Hair follicular keratinocyte (primary cell): ENCODE results near the gene TMPRSS11A. TPM values are rescaled to one million over a fixed set of nuclear protein-coding genes. Genes with fewer than 3 reads are reported as not detected.

ENCODE experiments used
- total RNA-seq: library from RNA; depleted of rRNA; stranded (reverse); fragments of >200 nt; gene quantifications from 2 replicates; pipeline ENCODE4 v1.2.3, GENCODE V29; 2015

TMPRSS11A gene, protein sequence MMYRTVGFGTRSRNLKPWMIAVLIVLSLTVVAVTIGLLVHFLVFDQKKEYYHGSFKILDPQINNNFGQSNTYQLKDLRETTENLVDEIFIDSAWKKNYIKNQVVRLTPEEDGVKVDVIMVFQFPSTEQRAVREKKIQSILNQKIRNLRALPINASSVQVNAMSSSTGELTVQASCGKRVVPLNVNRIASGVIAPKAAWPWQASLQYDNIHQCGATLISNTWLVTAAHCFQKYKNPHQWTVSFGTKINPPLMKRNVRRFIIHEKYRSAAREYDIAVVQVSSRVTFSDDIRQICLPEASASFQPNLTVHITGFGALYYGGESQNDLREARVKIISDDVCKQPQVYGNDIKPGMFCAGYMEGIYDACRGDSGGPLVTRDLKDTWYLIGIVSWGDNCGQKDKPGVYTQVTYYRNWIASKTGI
- total RNA-seq: not detected in 2 replicates

DNA sequence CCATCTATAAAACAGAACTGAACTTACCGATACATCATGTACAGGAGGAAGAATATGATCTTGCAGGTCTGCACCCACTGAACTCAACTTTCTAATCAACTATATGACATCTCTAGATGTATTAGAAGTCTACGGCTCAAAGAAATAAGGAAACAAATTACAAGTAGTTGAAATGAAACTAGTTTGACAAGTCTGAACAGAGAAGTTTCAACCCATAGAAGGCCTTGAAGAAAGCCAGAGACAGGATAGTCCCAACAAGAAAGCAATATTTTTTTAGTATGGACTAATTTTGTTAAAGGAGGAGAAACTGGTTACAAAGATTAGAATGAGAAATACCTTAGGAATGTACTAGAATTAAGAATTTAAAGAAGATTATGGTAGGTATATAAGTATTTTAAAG is at the start of gene TMPRSS11A:
TMPRSS11A (minus strand) TSS at position 138 of the 400 bp plus-strand sequence; CDS start at position 38, 100 bp downstream.

DNA sequence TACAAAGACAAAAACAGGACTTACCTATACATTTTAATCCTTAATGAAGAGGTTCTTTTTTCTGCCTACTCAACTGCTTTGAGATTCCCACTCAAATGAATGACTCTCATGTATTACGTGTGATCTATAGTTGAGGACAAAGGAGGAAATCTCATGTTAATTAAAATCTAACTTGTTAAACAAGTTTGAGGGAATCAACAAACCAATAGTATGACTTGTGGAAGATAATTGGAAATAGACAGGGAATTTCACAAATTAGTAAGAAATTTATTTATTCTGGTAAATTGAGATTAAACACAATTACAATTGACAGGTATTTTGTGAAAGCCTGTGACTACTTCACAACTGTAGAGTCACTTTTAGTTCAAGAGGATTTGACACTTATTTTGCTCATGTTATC is 79.4 kb downstream of the TMPRSS11A start, which contains the start of gene TMPRSS11D:
TMPRSS11D (minus strand) TSS at position 101 of the 400 bp plus-strand sequence; CDS start at position 32, 69 bp downstream.

Other genes with a start within 250 kb of the TMPRSS11A start
- gene GNRHR, start 209.1 kb downstream of the TMPRSS11A start, total RNA-seq: not detected in 2 replicates
- not detected in 2 replicates for gene TMPRSS11D, start 79.5 kb downstream of the TMPRSS11A start, total RNA-seq
- not detected in 2 replicates for gene TMPRSS11F, start 166.4 kb upstream of the TMPRSS11A start, total RNA-seq